ENCODE measurements around the gene SRPK2.
"Not testable (repeated sequence)": the region's sequence is repeated elsewhere in the genome, so short reads cannot be mapped to it uniquely, and the experiment has no call there.

Gene SRPK2

DNA sequence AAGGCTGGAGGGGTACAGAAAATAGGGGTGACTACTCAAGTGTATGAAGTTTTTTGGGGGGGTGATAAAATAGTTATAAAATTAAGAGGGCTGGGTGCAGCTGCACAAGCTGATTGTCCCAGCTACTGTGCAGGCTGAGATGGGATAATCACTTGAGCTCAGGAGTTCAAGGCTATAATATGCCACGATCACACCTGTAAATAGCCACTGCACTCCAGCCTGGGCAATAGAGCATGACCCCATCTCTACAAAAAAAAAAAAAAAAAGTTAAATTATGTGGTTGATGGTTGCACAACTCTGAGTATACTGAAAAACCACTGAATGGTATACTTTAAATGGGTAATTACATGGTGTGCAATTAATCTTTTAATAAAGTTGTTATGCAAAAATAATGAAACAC, 172.9 kb downstream of the SRPK2 start:
- DNase-seq, result no peak

GRCh38 chr7:105215182-105215581, 173.5 kb downstream of the SRPK2 start:
- no peak for DNase-seq

- peak; percentile 85 for DNase-seq
Measured at GRCh38 chr7:105213611-105214010, 175.1 kb downstream of the SRPK2 start.

GRCh38 chr7:105212212-105212611, 176.5 kb downstream of the SRPK2 start:
- DNase-seq, result no peak

DNA sequence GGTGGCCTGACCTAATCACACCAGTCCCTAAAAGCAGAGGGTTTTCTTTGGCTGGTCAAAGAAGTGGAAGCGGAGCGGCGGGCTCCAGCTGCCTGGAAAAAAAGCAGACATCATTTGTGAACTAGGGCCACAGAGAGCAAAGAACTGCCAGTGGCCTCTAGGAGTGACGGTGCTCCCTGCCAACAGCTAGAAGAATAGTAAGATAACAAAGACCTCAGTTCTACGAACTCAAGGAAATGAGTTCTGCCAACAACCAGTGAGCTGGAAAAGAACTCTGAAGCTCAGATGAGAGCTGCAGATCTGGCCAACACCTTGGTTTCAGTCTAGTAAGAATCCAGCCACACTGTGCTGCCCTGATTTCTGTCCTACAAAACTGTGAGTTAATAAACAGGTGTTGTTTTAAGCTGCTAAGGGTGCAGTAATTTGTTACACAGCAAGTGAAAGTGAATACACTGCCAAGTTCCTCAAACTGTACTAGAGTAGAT, 178.0 kb downstream of the SRPK2 start:
- DNase-seq, result peak; percentile 11

DNA sequence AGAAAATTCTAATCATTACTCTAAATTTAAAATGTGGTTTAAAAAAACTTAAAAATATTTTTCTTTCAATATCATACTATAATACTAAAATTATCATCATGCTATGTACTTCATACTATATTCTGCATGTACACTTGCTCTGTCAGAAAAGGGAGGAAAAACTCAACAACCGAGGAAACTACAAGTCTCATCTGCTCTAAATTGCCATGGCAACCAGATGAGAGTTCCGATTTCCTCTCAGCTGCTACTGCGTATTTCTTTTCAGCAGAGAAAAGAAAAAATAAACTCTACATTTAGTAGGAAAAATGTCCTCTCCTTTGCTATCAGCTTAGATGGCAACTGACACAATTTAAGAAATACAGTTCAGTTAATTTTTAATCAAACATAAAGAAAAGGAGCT, 178.9 kb downstream of the SRPK2 start:
- no peak for DNase-seq

GRCh38 chr7:105209433-105209832, 179.3 kb downstream of the SRPK2 start:
- DNase-seq, result no peak

DNA sequence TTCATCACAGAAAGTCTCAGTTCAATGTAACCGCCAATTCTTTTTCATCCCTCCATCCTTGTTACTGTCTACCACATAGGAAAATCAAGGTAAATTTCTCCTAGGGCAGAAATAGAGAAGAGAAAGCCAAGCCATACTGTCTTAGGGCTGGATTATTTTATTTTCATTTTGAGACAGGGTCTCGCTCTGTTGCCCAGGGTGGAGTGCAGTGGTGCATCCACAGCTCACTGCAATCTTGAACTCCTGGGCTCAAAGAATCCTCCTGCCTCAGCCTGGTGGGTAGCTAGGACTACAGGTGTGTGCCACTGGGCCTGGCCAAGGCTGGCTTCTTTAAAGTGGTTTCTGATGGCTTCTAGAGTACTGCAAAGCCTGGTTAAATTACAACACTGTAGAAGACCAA, 181.7 kb downstream of the SRPK2 start:
- DNase-seq, result no peak

DNA sequence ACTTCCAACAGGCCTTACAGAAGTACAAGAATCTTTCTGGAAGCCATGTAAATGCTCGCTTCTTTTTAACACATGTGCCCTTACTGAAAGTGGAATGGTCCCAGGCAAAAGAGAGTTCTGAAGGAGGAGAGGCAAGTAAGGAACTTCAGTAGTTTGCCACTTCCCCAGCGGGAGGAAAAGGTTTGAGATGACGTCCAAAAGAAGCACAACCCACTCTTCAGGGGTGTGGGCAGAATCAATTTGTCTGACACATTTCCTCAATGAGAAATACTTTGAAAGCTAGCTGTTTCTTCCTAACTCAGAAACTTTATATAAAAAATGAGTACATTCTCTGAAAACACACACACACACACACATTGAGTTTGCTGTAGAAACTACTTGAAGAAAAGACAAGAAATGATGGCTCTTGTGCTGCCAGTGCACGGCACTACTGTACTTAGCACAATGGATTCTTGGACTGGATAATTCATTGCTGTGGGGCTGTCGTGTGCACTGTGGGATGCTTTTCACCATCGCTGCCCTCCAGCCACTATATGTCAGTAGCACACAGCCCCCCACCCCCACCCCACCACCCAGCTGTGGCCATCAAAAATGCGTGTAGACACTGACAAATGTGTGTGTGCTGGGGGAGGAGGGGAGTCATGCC, 183.0 kb downstream of the SRPK2 start:
- DNase-seq, result peak; percentile 61

- no peak for DNase-seq
Measured at GRCh38 chr7:105204953-105205352, 183.8 kb downstream of the SRPK2 start.

DNA sequence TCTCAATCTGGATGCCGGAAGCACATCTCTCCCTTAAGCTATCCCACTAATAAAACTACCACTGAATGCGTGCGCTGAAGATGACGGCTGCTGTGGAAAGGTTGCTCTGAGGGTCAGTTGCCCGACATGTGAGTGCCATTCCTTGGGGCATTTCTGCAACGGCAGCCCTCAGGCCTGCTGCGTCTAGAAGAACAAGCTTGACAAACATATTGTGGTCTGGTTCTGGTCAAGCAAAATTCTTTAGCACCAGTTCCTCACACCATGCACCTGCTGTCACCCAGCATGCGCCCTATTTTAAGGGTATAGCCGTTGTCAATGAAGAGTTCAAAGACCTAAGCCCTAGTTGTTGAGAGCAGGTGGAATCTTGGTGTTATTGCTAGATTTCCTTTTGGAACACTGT, 184.2 kb downstream of the SRPK2 start:
- no peak for DNase-seq

GRCh38 chr7:105202616-105203015, 186.1 kb downstream of the SRPK2 start:
- no peak for DNase-seq

GRCh38 chr7:105199386-105199785, 189.3 kb downstream of the SRPK2 start:
- DNase-seq, result no peak

DNA sequence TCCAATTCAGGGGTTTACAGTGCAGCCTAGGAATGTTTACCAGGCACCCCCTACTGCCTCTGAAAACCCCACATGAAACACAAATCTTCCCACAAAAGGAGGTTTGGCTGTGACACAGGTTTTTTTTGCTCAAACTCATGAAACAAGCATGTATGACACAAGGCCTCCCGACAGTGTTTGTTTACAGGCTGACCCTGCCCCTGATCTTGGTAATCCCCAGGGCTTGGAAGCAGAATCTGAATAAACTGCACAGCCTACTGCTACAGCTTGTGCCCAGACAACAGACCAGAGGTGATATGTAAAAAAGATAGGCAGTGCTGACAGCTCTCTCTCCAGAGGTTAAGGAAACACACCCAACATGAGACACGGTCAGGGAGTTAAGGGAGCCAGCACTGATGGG, 190.5 kb downstream of the SRPK2 start:
- no peak for DNase-seq

- DNase-seq, result no peak
Measured at GRCh38 chr7:105196473-105196872, 192.2 kb downstream of the SRPK2 start.

DNA sequence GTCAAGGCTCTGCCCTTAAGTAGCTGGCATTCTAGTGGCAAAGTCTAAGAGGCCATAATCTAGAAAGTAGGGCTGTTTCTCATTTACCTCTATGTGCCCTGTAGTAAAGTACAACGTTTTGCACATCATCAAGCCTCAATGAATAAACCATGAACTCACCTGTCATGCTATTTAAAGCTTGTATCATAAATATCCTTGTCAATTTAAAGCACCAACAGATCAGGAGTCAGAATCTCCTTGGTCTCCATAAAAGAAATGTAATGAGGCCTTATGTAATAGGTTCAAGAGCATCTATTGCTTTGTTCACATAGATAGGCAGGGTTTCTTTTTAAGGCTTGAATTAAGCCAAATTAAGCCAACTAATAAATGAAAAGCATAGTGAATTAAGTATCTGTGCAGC, 192.8 kb downstream of the SRPK2 start:
- DNase-seq, result no peak

GRCh38 chr7:105194959-105195358, 193.8 kb downstream of the SRPK2 start:
- DNase-seq, result not testable (repeated sequence)

DNA sequence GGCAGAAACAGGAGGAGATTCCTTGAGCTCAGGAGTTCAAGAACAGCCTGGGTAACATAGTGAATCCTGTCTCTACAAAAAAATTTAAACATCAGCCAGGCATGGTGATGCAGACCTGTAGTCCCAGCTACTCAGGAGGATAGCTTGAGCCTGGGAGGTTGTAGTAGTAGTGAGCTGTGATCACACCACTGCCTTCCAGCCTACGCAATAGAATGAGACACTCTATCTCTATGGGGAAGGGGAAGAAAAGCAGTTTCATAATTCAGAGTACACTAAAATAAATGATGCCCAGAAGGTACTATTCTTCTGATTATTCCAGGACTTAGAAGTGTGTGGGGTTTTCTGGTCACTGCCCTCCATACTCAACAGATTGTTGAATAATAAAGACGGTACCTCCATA, 197.4 kb downstream of the SRPK2 start:
- DNase-seq, result peak; percentile 79

DNA sequence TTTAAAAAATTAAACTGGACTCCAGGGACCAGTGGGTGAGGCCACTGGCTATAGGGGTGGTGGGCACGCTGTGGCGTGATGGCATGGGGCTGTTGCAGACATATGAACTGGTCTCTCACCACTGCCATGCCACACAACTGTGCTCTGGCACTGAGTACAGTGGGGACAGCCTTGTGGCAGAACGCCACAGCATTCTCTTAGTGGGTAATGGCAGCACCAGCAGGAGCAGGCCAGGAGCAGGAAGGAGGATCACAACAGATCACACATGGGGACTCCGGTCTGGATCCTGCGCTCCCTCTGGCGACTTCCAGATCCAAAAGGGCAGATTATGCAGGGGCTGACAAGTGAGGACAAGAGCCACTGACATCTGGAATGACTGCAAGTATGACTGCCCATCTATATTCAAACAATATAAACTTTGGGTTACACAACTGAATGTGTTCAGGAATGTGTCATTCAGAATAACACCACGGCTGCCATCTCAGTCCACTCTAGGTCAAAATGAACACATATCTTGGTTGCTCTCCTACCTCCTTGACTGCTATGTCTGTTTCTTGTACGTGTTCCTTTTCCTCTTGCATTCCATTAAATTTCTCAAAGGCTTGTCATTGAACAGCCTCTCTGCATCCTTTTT, 198.7 kb downstream of the SRPK2 start:
- DNase-seq, result no peak

GRCh38 chr7:105188201-105188600, 200.5 kb downstream of the SRPK2 start:
- DNase-seq, result no peak

GRCh38 chr7:105187302-105188169, 201.2 kb downstream of the SRPK2 start:
- DNase-seq, result no peak

DNA sequence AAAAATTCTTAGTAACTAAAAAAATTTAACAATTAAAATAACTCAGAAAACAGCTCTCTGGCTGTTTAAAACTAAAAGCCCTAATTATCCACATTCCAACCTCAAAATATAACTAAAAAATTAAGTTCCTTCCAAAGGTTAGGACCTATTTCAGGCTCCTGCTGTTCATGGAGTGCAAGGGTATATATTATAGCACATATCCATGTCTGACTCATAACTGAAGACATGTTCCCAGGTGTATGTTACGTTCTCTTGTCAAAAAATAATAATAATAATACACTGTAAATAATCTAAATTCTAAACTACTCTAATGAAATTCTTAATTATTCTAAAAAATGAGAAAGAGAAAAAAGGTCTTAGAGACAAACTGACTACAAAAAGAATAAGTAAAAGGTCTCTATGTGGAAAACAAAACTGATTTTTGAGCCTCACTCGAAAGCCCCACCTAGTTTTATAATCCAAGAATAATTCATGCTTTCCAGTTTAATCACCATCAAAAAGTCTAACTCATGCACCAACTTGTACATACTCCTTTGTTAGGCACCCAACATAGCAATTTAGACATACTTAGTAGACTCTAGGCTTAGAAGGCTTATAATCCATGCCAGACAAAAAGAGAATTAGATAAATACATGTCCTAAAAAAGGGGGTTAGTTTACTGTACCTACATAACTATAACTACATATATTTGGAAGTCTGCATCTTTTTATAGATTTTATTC, 203.3 kb downstream of the SRPK2 start:
- DNase-seq, result no peak

DNA sequence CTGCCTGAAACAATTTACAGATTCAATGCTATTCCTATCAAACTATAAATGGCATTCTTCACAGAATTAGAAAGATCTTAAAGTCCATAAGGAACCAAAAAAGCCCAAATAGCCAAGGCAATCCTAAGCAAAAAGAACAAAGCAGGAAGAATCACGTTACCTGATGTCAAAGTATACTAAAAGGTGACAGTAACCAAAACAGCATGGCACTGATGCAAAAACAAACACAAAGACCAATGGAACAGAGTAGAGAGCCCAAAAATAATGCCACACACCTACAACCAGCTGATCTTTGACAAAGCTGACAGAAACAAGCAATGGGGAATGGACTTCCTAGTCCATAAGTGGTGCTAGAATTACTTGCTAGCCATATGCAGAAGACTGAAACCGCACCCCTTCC, 208.7 kb downstream of the SRPK2 start:
- DNase-seq, result no peak
